Heart right ventricle (tissue), 16 donors: ENCODE results near the gene TMEM200B. TPM values are rescaled to one million over a fixed set of nuclear protein-coding genes. Genes with fewer than 3 reads are reported as not detected.

ENCODE experiments used
- ATAC-seq, 8 donors: fragments of 200-7000 bp; cut with Tn5 transposase; one replicate each; pipeline ENCODE4 v1.9.1; 2020; ENCODE audit warnings: mild to moderate bottlenecking in 8 of 8, moderate library complexity in 8 of 8, moderate number of reproducible peaks in 1 of 8
- DNase-seq, 2 donors: peaks; one replicate each; pipeline ENCODE4 v3.0.0-alpha.2; 2020
- H3K27ac ChIP-seq, 10 donors: fragments of 200-600 bp; sonication (generic) in 2 of 10; one replicate each; pipeline versions ENCODE4 v1.5.0 to v1.8.0; 2020 to 2022; ENCODE audit warnings: mild to moderate bottlenecking in 3 of 10
- H3K27me3 ChIP-seq, 7 donors: fragments of 200-600 bp; one replicate each; pipeline ENCODE4 v1.8.0; 2021 to 2022; ENCODE audit warnings: mild to moderate bottlenecking in 2 of 7
- H3K36me3 ChIP-seq, 9 donors: fragments of 200-600 bp; sonication (generic) in 1 of 9; one replicate each; pipeline versions ENCODE4 v1.5.0 to v1.8.0; 2020 to 2022; ENCODE audit warnings: mild to moderate bottlenecking in 2 of 9
- H3K4me1 ChIP-seq, 9 donors: fragments of 200-600 bp; sonication (generic) in 1 of 9; one replicate each; pipeline versions ENCODE4 v1.5.0 to v1.8.0; 2020 to 2022; ENCODE audit warnings: mild to moderate bottlenecking in 4 of 9
- H3K4me3 ChIP-seq, 10 donors: fragments of 200-600 bp; sonication (generic) in 2 of 10; one replicate each; pipeline versions ENCODE4 v1.5.0 to v1.8.0; 2020 to 2022; ENCODE audit warnings: mild to moderate bottlenecking in 7 of 10, moderate library complexity in 2 of 10
- H3K9me3 ChIP-seq, 11 donors: fragments of 200-600 bp in 10 of 11; sonication (generic) in 2 of 11; one replicate each; pipeline versions ENCODE4 v1.5.0 to v1.8.0; 2013 to 2022; ENCODE audit warnings: mild to moderate bottlenecking in 2 of 11, control low read depth in 1 of 11, moderate library complexity in 1 of 11
- WGBS, 2 donors: extraction: QIAGEN DNeasy Blood & Tissue Kit; methylation state at CpG; one replicate each; pipeline ENCODE4 v1.1.7; 2013; ENCODE audit warnings: inconsistent platforms in 1 of 2; 5-methylcytosine and 5-hydroxymethylcytosine counted together
- intact Hi-C, 10 donors: fragments of 100-400 bp; cut with DNase I; formaldehyde crosslinking; loops; one replicate each; pipeline versions ENCODE4 v1.11.1 to v1.14.2; 2022
- polyA plus RNA-seq, 2 donors: library from polyadenylated mRNA; stranded (reverse); fragments of 200-250 nt; gene quantifications; one replicate each; pipeline ENCODE4 v1.2.3, GENCODE V29; 2013
- total RNA-seq, 10 donors: library from RNA; stranded (reverse); fragmentation: NEBNext Ultra II Directional in 3 of 10; extraction: Animal tissue kit (Norgen Biotek cat#: 25700) in 3 of 10; gene quantifications; one replicate each; pipeline versions ENCODE4 v1.2.1 to v1.2.4, GENCODE V29; 2021 to 2023
- TF ChIP-seq, protein P1 (sequence below), 9 donors: fragments of 200-600 bp; sonication (generic) in 2 of 9; IDR thresholded peaks; one replicate each; pipeline versions ENCODE4 v1.5.0 to v1.8.0; 2021 to 2022; ENCODE audit warnings: antibody characterized with exemption in 9 of 9, mild to moderate bottlenecking in 5 of 9, moderate library complexity in 1 of 9
- donor health status: Arrhythmogenic right ventricular cardiomyopathy.
- donor health status: ischemic (EF 13 %, LVEDD 7.1; RV severe dilation, severe dysfunction).
- donor health status: healthy with polysubstance abuse.
- donor health status: DM: no; HTN: yes; CAD: no.
- donor health status: DM: no; HTN: no; CAD: no.
- donor health status: ischemic (EF 25% LVEDD 6.9; RV normal size, moderate dysfunction).
- donor health status: ischemic (EF 25% LVEDD 5.7; RV mildly dilated, moderate dysfunction).
- donor health status: healthy.
- donor health status: DM: yes; HTN: yes; CAD: no.
- donor health status: Ischemic cardiomyopathy.
- donor health status: ischemic (EF 35%, LVEDD 5.7; RV mildly dilated, moderate dysfunction).
- donor health status: nonischemic (EF 11% LVEDD 7.7; RV severe dilation, severe dysfunction).
- donor health status: DM: yes; HTN: yes; CAD: no.
- donor health status: PGD.
- donor health status: ischemic (EF 29% LVEDD 5.4; RV normal size, mild dysfunction).
- donor health status: nonischemic (EF 23%, LVEDD 6.1; RV moderate dilation, normal function).

The TMEM200B gene
- total and polyA plus RNA-seq, 12 donors = 0.79 to 3.3 (median 1.6) TPM

DNA sequence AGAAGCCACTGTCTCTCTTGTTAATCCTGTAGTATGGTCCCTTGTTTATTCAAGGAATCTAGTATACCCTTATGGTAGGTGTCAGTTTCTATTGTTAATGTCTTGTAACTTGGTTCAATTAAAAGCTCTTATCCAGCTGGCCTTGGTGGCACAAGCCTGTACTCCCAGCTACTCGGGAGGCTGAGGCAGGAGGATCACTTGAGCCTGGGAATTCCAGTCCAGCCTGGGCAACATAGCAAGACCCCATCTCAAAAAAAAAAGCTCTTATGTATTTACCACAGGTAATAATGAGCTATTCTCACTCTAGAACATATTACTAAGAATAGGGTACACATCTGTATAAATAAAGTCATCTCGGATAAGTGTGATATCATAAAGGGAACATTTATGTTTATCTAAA lies 46.5 kb downstream of the TMEM200B start:
- ATAC-seq (no peak), DNase-seq (no peak)
- TF ChIP-seq, protein P1, sequence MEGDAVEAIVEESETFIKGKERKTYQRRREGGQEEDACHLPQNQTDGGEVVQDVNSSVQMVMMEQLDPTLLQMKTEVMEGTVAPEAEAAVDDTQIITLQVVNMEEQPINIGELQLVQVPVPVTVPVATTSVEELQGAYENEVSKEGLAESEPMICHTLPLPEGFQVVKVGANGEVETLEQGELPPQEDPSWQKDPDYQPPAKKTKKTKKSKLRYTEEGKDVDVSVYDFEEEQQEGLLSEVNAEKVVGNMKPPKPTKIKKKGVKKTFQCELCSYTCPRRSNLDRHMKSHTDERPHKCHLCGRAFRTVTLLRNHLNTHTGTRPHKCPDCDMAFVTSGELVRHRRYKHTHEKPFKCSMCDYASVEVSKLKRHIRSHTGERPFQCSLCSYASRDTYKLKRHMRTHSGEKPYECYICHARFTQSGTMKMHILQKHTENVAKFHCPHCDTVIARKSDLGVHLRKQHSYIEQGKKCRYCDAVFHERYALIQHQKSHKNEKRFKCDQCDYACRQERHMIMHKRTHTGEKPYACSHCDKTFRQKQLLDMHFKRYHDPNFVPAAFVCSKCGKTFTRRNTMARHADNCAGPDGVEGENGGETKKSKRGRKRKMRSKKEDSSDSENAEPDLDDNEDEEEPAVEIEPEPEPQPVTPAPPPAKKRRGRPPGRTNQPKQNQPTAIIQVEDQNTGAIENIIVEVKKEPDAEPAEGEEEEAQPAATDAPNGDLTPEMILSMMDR (IDR thresholded peaks at IDR 0.05) = no peak
- no peak overlapping the region for H3K4me3 ChIP-seq
- 89 to 94% methylated on average over 2 of the region's 2 CpGs for WGBS, 2 donors
- intact Hi-C loops = no loop called here
- H3K36me3 ChIP-seq = peaks cover 0 to 21% (median 0%) of the 10 kb centered on the region in 9 donors
- no peaks in the 10 kb centered on the region for H3K27me3 ChIP-seq
- no peaks in the 10 kb centered on the region for H3K4me1 ChIP-seq
- no peak overlapping the region for H3K27ac ChIP-seq
- no peaks in the 10 kb centered on the region for H3K9me3 ChIP-seq

Other genes with a start within 250 kb of the TMEM200B start
- 10 to 100 TPM; 14.7 to 36.8 (median 24.7) TPM for gene EPB41, start 209.3 kb downstream of the TMEM200B start, total RNA-seq
- gene EPB41, start 209.3 kb downstream of the TMEM200B start, polyA plus RNA-seq = 1 to 10 TPM; 4.1 to 8.9 TPM
- gene SRSF4, start 58.0 kb upstream of the TMEM200B start, total RNA-seq = 10 to 100 TPM; 40.8 to 67.8 (median 49.0) TPM
- gene SRSF4, start 58.0 kb upstream of the TMEM200B start, polyA plus RNA-seq = 10 to 100 TPM; 42.4 to 64.6 TPM
- 10 to 100 TPM; 27.8 to 45.6 (median 38.7) TPM for gene MECR, start 107.0 kb upstream of the TMEM200B start, total RNA-seq
- gene MECR, start 107.0 kb upstream of the TMEM200B start, polyA plus RNA-seq = 10 to 100 TPM; 31.1 to 39.9 TPM
- gene PTPRU, start 112.6 kb upstream of the TMEM200B start, total RNA-seq = 10 to 100 TPM in 8 of 10 donors, 1 to 10 TPM in 2; 8.6 to 29.8 (median 14.5) TPM
- 10 to 100 TPM; 13.5 to 15.7 TPM for gene PTPRU, start 112.6 kb upstream of the TMEM200B start, polyA plus RNA-seq